Measurements from ENCODE around the gene STPG1.

The STPG1 gene

DNA sequence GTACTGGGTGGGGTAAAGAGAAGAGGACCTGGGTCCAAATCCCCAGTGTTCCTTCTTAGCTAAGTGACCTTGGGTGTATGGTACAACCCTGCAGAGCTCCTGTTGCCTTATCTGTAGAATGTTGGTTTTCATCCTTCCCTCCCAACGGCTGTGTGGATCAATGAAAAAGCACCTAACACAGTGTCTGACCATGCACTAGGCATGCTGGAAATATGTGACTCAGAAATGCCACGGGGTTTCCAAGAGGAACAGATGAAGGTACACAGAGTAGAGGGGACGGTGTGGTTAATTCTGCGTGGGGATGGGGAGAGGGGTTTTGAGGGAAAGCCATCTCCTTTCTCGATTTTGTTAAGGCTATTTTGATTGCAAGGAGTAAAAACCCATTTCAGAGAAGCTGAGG, 10.6 kb upstream of the STPG1 start:
- DNase-seq: no peak
- H3K9me3 ChIP-seq: no peaks in the 10 kb centered on the region
- TF ChIP-seq, protein P1, sequence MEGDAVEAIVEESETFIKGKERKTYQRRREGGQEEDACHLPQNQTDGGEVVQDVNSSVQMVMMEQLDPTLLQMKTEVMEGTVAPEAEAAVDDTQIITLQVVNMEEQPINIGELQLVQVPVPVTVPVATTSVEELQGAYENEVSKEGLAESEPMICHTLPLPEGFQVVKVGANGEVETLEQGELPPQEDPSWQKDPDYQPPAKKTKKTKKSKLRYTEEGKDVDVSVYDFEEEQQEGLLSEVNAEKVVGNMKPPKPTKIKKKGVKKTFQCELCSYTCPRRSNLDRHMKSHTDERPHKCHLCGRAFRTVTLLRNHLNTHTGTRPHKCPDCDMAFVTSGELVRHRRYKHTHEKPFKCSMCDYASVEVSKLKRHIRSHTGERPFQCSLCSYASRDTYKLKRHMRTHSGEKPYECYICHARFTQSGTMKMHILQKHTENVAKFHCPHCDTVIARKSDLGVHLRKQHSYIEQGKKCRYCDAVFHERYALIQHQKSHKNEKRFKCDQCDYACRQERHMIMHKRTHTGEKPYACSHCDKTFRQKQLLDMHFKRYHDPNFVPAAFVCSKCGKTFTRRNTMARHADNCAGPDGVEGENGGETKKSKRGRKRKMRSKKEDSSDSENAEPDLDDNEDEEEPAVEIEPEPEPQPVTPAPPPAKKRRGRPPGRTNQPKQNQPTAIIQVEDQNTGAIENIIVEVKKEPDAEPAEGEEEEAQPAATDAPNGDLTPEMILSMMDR (IDR thresholded peaks at IDR 0.05; ENCODE audit: low read depth, low read length): no peak
- no peaks in the 10 kb centered on the region for H3K27me3 ChIP-seq
- no peak overlapping the region for H3K4me3 ChIP-seq (ENCODE audit: low read depth, low read length)
- no peaks in the 10 kb centered on the region for H3K36me3 ChIP-seq
- no peaks in the 10 kb centered on the region for H3K4me1 ChIP-seq

DNA sequence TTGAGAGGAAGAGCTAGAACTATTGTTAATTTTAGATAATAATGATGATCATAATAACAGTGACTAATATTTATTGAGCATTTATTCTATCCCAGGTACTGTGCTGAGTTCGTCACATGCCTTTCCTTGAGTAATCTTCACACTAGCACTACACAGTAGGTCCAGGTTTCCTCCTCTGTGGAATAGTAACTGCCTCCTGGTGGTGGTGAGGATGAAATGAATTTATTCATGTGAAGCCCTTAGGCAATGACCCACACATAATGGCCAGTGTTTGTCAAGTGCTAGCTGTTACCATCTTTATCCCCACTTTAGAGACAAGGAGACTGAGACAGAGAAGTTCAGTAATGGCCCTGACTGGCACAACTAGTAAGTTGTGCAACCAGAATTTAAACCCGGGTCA, 7.9 kb upstream of the STPG1 start:
- H3K4me3 ChIP-seq (ENCODE audit: low read depth, low read length): no peak overlapping the region
- DNase-seq: no peak
- H3K27me3 ChIP-seq: no peaks in the 10 kb centered on the region
- H3K36me3 ChIP-seq: no peaks in the 10 kb centered on the region
- TF ChIP-seq, protein P1 (IDR thresholded peaks at IDR 0.05; ENCODE audit: low read depth, low read length): no peak
- H3K9me3 ChIP-seq: no peaks in the 10 kb centered on the region
- H3K4me1 ChIP-seq: no peaks in the 10 kb centered on the region

DNA sequence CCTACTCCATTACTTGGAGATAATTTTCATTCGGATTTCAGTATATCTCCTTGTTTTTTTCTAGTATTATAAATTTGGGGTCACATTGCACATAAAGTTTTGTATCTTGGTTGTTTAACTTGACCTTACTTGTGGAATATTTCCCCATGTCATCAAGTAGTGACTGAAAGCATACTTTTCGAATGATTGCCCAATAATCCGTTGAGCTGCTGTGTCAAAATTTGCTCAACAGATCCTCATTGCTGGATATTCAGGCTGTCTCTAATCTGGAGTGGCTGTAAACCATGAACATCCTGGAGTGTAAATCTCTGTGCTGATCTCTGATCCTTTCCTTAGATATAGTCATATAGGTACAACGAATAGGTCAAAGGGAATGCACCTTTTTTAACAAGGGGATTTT, 7.0 kb upstream of the STPG1 start:
- DNase-seq: no peak
- H3K36me3 ChIP-seq: no peaks in the 10 kb centered on the region
- H3K4me3 ChIP-seq (ENCODE audit: low read depth, low read length): no peak overlapping the region
- no peaks in the 10 kb centered on the region for H3K27me3 ChIP-seq
- no peaks in the 10 kb centered on the region for H3K9me3 ChIP-seq
- H3K4me1 ChIP-seq: no peaks in the 10 kb centered on the region
- TF ChIP-seq, protein P1 (IDR thresholded peaks at IDR 0.05; ENCODE audit: low read depth, low read length): no peak

DNA sequence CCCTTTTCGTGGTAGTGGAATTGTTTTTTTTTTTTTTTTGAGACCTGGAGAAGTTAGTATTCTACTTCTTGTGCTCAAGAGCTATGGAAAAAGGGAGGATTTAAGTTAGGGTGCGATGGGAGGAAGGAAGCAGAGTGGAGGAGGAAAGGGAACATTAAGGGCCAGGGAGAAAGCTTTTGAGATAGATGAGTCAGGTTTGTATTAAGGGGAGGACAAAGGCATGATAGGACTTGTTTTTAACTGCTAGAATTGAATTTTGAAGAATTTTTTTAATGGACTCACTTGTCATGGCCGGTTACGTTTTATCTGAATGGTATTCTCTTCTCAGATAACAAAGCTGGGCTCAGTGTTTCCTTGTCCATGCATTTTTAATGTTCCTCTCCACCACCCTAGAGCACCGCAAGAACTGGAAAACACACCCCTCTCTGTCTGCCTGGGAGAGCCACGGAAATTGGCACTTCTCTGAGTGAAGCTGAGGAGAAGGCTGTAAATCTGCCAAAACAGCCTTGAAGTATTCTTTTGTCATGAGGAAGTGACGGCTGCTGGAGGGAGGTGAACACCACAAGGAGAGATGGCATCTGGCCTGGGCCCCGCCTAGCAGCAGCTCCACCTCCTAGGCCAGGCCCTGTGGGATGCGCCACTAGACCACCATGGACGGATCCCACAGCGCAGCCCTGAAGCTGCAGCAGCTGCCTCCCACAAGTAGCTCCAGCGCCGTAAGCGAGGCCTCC, 5.5 kb upstream of the STPG1 start:
- TF ChIP-seq, protein P1 (IDR thresholded peaks at IDR 0.05; ENCODE audit: low read depth, low read length): no peak
- no peaks in the 10 kb centered on the region for H3K36me3 ChIP-seq
- no peaks in the 10 kb centered on the region for H3K9me3 ChIP-seq
- H3K27me3 ChIP-seq: no peaks in the 10 kb centered on the region
- H3K4me1 ChIP-seq: no peaks in the 10 kb centered on the region
- DNase-seq: no peak
- no peak overlapping the region for H3K4me3 ChIP-seq (ENCODE audit: low read depth, low read length)

DNA sequence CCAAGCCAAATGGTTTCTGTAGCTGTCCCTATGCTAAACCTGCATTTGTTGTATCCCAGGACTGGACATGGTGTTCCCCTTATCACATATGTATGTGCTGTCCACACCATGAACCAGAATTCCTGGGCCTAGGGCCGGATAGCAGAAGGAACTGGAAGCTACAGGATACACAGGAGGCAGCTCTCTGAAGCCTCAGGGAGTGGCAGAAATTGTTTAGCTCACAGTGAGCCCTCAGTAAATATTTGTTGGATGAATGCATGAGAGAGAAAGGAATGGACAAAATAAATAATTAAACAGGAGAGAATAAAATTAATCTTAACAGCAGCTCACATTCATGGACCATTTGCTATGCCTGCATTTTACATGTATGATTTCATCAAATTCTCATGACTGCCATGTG, 4.1 kb upstream of the STPG1 start:
- Histone ChIP-seq H3K27me3 (no peaks in the 10 kb centered on the region), H3K4me1 (no peaks in the 10 kb centered on the region), H3K4me3 (ENCODE audit: low read depth, low read length) (no peak overlapping the region), H3K9me3 (no peaks in the 10 kb centered on the region), H3K36me3 (no peaks in the 10 kb centered on the region)
- TF ChIP-seq, protein P1 (IDR thresholded peaks at IDR 0.05; ENCODE audit: low read depth, low read length): no peak
- DNase-seq: no peak

DNA sequence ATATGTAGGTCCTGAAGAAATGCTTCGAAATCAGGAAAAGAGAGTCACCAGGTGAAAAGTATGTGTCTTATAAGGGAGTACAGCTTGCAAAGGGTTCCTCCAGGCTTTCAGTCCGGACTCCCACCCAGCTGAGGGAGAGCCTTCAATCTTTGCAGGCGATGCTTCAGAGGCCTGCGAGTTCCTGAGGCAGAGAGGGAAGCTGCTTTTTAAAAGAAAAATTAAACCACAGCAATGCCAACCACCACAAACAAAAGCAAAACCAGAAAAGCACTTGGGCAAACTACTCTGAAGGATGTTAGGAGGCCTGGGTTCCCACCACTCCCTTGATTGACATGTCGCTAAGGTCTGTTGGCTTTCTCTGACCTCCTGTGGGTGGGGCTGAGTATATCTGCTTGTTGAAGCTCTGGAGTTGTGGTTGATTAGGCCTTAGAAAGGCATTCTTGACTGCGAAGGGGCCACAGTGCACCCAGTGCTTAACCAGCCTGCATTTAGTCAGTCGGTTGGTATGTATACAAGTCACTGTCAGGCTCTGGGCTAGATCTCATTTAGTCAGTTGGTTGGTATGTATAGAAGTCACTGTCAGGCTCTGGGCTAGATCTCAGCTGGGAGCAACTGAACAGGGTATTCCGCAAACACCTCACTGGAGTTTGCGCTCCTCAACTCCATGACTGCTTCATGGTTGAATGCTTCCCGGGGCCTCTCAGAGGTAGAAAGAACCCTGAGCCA, 3.2 kb upstream of the STPG1 start:
- H3K4me3 ChIP-seq (ENCODE audit: low read depth, low read length): no peak overlapping the region; the same call in 1 of the 2 replicates
- DNase-seq: no peak
- no peaks in the 10 kb centered on the region for H3K9me3 ChIP-seq
- TF ChIP-seq, protein P1 (IDR thresholded peaks at IDR 0.05; ENCODE audit: low read depth, low read length): no peak
- H3K36me3 ChIP-seq: no peaks in the 10 kb centered on the region
- H3K27me3 ChIP-seq: no peaks in the 10 kb centered on the region
- no peaks in the 10 kb centered on the region for H3K4me1 ChIP-seq

Measured in BE2C (cell line).